GM11168 (cell line): Measurements from ENCODE around the gene SCAND1.

Source experiments
- in situ Hi-C: fragments of 300-500 bp; cut with MboI; formaldehyde crosslinking; loops from one replicate; pipeline ENCODE4 v1.12.0; 2022; ENCODE audit warnings: low sequenced_read_pairs; ENCODE audit not compliant: unreplicated experiment

The SCAND1 gene

GRCh38 chr20:35909796-35910195 is 44.5 kb downstream of the SCAND1 start:
- in situ Hi-C loops: no loop called here

GRCh38 chr20:35909176-35909575 is 45.1 kb downstream of the SCAND1 start:
- in situ Hi-C loops: no loop called here

GRCh38 chr20:35908007-35908406 is 46.3 kb downstream of the SCAND1 start:
- in situ Hi-C loops: no loop called here

- in situ Hi-C loops: no loop called here
Measured at GRCh38 chr20:35907017-35907701, 47.1 kb downstream of the SCAND1 start.

DNA sequence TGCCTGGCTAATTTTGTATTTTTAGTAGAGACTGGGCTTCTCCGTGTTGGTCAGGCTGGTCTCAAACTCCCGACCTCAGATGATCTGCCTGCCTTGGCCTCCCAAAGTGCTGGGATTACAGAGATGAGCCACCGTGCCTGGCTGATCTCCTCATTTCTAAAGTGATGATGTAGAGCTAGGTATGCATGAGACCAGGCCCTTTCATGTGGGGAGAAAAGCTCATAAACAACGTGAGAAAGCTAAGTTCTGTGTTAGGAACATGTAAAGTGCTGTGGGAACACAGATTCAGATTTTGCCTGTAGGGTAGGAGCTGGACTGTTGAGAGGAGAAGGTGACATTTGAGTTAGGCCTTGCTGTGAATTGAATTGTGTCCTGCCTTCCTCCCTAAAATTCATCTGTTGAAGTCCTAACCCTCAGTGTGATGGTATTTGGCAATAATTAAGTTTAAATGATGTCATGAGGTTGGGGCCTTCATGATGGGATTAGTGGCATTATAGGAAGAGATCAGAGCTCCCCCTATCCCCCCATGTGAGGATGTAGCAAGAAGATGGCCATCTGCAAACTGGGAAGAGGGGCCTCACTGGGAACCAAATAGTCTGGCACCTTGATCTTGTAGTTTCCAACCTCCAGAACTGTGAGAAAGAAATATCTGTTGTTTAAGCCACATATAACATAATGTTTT is 49.2 kb downstream of the SCAND1 start:
- in situ Hi-C loops: no loop called here

GRCh38 chr20:35903843-35904242 is 50.5 kb downstream of the SCAND1 start:
- in situ Hi-C loops: no loop called here
